ENCODE results near the gene RRAD.

The RRAD gene

GRCh38 chr16:66908762-66909559 lies 16.4 kb downstream of the RRAD start:
- DNase-seq (no peak), ATAC-seq (ENCODE audit: insufficient read depth, low read depth) (no peak)
- Histone ChIP-seq H3K79me2 (ENCODE audit: insufficient read depth, low read length) (no peaks in the 10 kb centered on the region), H2AFZ (ENCODE audit: low read depth, low read length) (no peak overlapping the region), H3K36me3 (ENCODE audit: insufficient read depth, low read length) (no peaks in the 10 kb centered on the region), H3K27me3 (ENCODE audit: insufficient read depth, low read length, poor library complexity) (no peaks in the 10 kb centered on the region), H4K20me1 (ENCODE audit: insufficient read depth, low read length) (no peaks in the 10 kb centered on the region), H3K9me3 (ENCODE audit: insufficient read depth, low read length, severe bottlenecking) (no peaks in the 10 kb centered on the region), H3K4me1 (ENCODE audit: insufficient read depth, low read length) (no peaks in the 10 kb centered on the region), H3K27ac (ENCODE audit: low read length) (no peak overlapping the region), H3K4me2 (ENCODE audit: insufficient read depth, low read length) (no peak overlapping the region), H3K4me3 (ENCODE audit: low read depth in 1 of 2, low read length in 2 of 2) (no peak overlapping the region), H3K9ac (ENCODE audit: low read depth, low read length) (no peak overlapping the region)
- TF ChIP-seq EZH2 (IDR thresholded peaks at IDR 0.05; ENCODE audit: borderline replicate concordance, low read depth, low read length, severe bottlenecking): no peak
- TF ChIP-seq CTCF (IDR thresholded peaks at IDR 0.05; ENCODE audit: borderline replicate concordance, extremely low read depth, low read length, poor library complexity, severe bottlenecking): no peak

GRCh38 chr16:66908116-66908515 lies 17.2 kb downstream of the RRAD start:
- no peaks in the 10 kb centered on the region for H3K9me3 ChIP-seq (ENCODE audit: insufficient read depth, low read length, severe bottlenecking)
- H4K20me1 ChIP-seq (ENCODE audit: insufficient read depth, low read length): no peaks in the 10 kb centered on the region
- no peak overlapping the region for H3K4me2 ChIP-seq (ENCODE audit: insufficient read depth, low read length)
- no peaks in the 10 kb centered on the region for H3K79me2 ChIP-seq (ENCODE audit: insufficient read depth, low read length)
- no peak overlapping the region for H2AFZ ChIP-seq (ENCODE audit: low read depth, low read length)
- TF ChIP-seq EZH2 (IDR thresholded peaks at IDR 0.05; ENCODE audit: borderline replicate concordance, low read depth, low read length, severe bottlenecking) (no peak), CTCF (IDR thresholded peaks at IDR 0.05; ENCODE audit: borderline replicate concordance, extremely low read depth, low read length, poor library complexity, severe bottlenecking) (no peak)
- H3K27me3 ChIP-seq (ENCODE audit: insufficient read depth, low read length, poor library complexity): no peaks in the 10 kb centered on the region
- no peak overlapping the region for H3K4me3 ChIP-seq (ENCODE audit: low read depth in 1 of 2, low read length in 2 of 2)
- H3K4me1 ChIP-seq (ENCODE audit: insufficient read depth, low read length): no peaks in the 10 kb centered on the region
- no peak overlapping the region for H3K9ac ChIP-seq (ENCODE audit: low read depth, low read length)
- H3K36me3 ChIP-seq (ENCODE audit: insufficient read depth, low read length): no peaks in the 10 kb centered on the region
- no peak for DNase-seq
- no peak overlapping the region for H3K27ac ChIP-seq (ENCODE audit: low read length)
- ATAC-seq (ENCODE audit: insufficient read depth, low read depth): no peak

- Histone ChIP-seq H3K27me3 (ENCODE audit: insufficient read depth, low read length, poor library complexity) (no peaks in the 10 kb centered on the region), H3K9me3 (ENCODE audit: insufficient read depth, low read length, severe bottlenecking) (no peaks in the 10 kb centered on the region), H3K4me1 (ENCODE audit: insufficient read depth, low read length) (no peaks in the 10 kb centered on the region), H3K4me2 (ENCODE audit: insufficient read depth, low read length) (no peak overlapping the region), H3K9ac (ENCODE audit: low read depth, low read length) (no peak overlapping the region), H3K4me3 (ENCODE audit: low read depth in 1 of 2, low read length in 2 of 2) (no peak overlapping the region), H4K20me1 (ENCODE audit: insufficient read depth, low read length) (no peaks in the 10 kb centered on the region), H2AFZ (ENCODE audit: low read depth, low read length) (no peak overlapping the region), H3K36me3 (ENCODE audit: insufficient read depth, low read length) (no peaks in the 10 kb centered on the region), H3K27ac (ENCODE audit: low read length) (no peak overlapping the region), H3K79me2 (ENCODE audit: insufficient read depth, low read length) (no peaks in the 10 kb centered on the region)
- DNase-seq (no peak), ATAC-seq (ENCODE audit: insufficient read depth, low read depth) (no peak)
- no peak for TF ChIP-seq EZH2 (IDR thresholded peaks at IDR 0.05; ENCODE audit: borderline replicate concordance, low read depth, low read length, severe bottlenecking)
These were observed 18.2 kb downstream of the RRAD start for GRCh38 chr16:66906916-66907836.
